Right renal pelvis (tissue), 4 donors: ENCODE data around the gene SYNE1. TPM values are rescaled to one million over a fixed set of nuclear protein-coding genes. Genes with fewer than 3 reads are reported as not detected.
"Not testable (repeated sequence)": the region's sequence is repeated elsewhere in the genome, so short reads cannot be mapped to it uniquely, and the experiment has no call there.

Experiments used
- DNase-seq, 4 donors: peaks; one replicate each; pipeline ENCODE4 v3.0.0-alpha.2; 2013; ENCODE audit warnings: low read depth in 4 of 4, low spot score in 3 of 4, missing footprints in 1 of 4
- polyA plus RNA-seq, 4 donors: library from polyadenylated mRNA; unstranded; fragments of 120-200 nt; gene quantifications; one replicate each; pipeline ENCODE4 v1.2.1, GENCODE V29; 2013; ENCODE audit not compliant: insufficient read length in 4 of 4

Gene SYNE1
- polyA plus RNA-seq, 4 donors: 88.3 to 96.9 (median 91.8) TPM

- not testable (repeated sequence) for DNase-seq
Observed at GRCh38 chr6:152328200-152328599, 309.0 kb downstream of the SYNE1 start.

- DNase-seq: no peak
Observed at GRCh38 chr6:152323376-152323775, 313.8 kb downstream of the SYNE1 start.

- DNase-seq: no peak
Observed at GRCh38 chr6:152318278-152318677, 318.9 kb downstream of the SYNE1 start.

GRCh38 chr6:152316024-152316423, 321.1 kb downstream of the SYNE1 start:
- DNase-seq: no peak

GRCh38 chr6:152314483-152314832, 322.7 kb downstream of the SYNE1 start:
- DNase-seq: no peak

GRCh38 chr6:152313542-152314482, 323.4 kb downstream of the SYNE1 start:
- DNase-seq: no peak

GRCh38 chr6:152312434-152312833, 324.7 kb downstream of the SYNE1 start:
- DNase-seq: no peak

GRCh38 chr6:152310371-152310954, 326.7 kb downstream of the SYNE1 start:
- no peak for DNase-seq

- DNase-seq: no peak
Observed at GRCh38 chr6:152309648-152310047, 327.5 kb downstream of the SYNE1 start.

GRCh38 chr6:152309006-152309405, 328.2 kb downstream of the SYNE1 start:
- DNase-seq: no peak

- no peak for DNase-seq
Observed at GRCh38 chr6:152308306-152308705, 328.9 kb downstream of the SYNE1 start.

GRCh38 chr6:152305672-152306071, 331.5 kb downstream of the SYNE1 start:
- DNase-seq: no peak

GRCh38 chr6:152301765-152302568, 335.2 kb downstream of the SYNE1 start:
- peak; percentile 59 to 77 (median 67) for DNase-seq

GRCh38 chr6:152301021-152301764, 336.0 kb downstream of the SYNE1 start:
- DNase-seq: peak in 1 of 4 donors; percentile 29

GRCh38 chr6:152300517-152300916, 336.6 kb downstream of the SYNE1 start:
- DNase-seq: no peak

GRCh38 chr6:152298848-152299735, 338.1 kb downstream of the SYNE1 start:
- DNase-seq: no peak

GRCh38 chr6:152298055-152298647, 339.0 kb downstream of the SYNE1 start:
- DNase-seq: no peak

- no peak for DNase-seq
Observed at GRCh38 chr6:152296648-152297376, 340.4 kb downstream of the SYNE1 start.
